ENCODE measurements around the gene DMBX1. TPM values are rescaled to one million over a fixed set of nuclear protein-coding genes. Genes with fewer than 3 reads are reported as not detected.

The DMBX1 gene
- total and polyA plus RNA-seq, 2 of the 4 experiments (the other 2 are of a cell fraction): not detected

GRCh38 chr1:46457178-46457577 is 32.5 kb upstream of the DMBX1 start:
- no peak overlapping the region for H4K5ac ChIP-seq (ENCODE audit: low read depth, low read length)
- no peaks in the 10 kb centered on the region for H3K79me1 ChIP-seq (ENCODE audit: low read depth in 1 of 2, low read length in 2 of 2)
- H3K23ac ChIP-seq (ENCODE audit: low read depth, low read length): no peak overlapping the region
- H2BK15ac ChIP-seq (ENCODE audit: low read depth, low read length): no peak overlapping the region
- no peak overlapping the region for H2BK5ac ChIP-seq (ENCODE audit: low read depth, low read length, poor library complexity, severe bottlenecking)
- intact Hi-C loops (cut with micrococcal nuclease) (no loop called here), dilution Hi-C loops (cut with HindIII; ENCODE audit: low sequenced_read_pairs, unreplicated experiment) (no loop called here), in situ Hi-C loops (cut with MboI; ENCODE audit: low sequenced_read_pairs) (no loop called here)
- H2BK20ac ChIP-seq (ENCODE audit: low read depth, low read length): no peak overlapping the region
- DNase-seq (no peak), ATAC-seq (ENCODE audit: low read depth) (no peak)
- H3K9me1 ChIP-seq (ENCODE audit: insufficient read depth, low read length): no peaks in the 10 kb centered on the region; the same call in 1 of the 2 replicates
- H4K20me1 ChIP-seq (ENCODE audit: insufficient read depth, low read length): no peaks in the 10 kb centered on the region
- H3K4me2 ChIP-seq (ENCODE audit: low read depth, low read length): no peak overlapping the region
- H3K14ac ChIP-seq (replicated peaks; ENCODE audit: low read depth, low read length): no peak overlapping the region
- no peaks in the 10 kb centered on the region for H3K36me3 ChIP-seq (ENCODE audit: control insufficient read depth, insufficient read depth, low read length)
- H3K9me3 ChIP-seq (ENCODE audit: control insufficient read depth, insufficient read depth, low read length): no peaks in the 10 kb centered on the region
- ChIA-PET POLR2A (ENCODE audit: unreplicated experiment) (no interaction called here), CTCF (no interaction called here)
- TF ChIP-seq BHLHE40 (IDR thresholded peaks at IDR 0.05; ENCODE audit: low read depth, low read length): no peak
- no TSS peak for BruUV-seq (replicated peaks)
- H2AK9ac ChIP-seq (replicated peaks; ENCODE audit: low read depth, low read length, poor library complexity): no peak overlapping the region
- H2AK5ac ChIP-seq (ENCODE audit: low read depth, low read length): no peak overlapping the region
- no peak overlapping the region for H3K4me3 ChIP-seq (ENCODE audit: insufficient read depth, low read depth, low read length)
- peaks cover 81% of the 10 kb centered on the region for H3K27me3 ChIP-seq (ENCODE audit: control insufficient read depth, insufficient read depth, low read length)
- no peaks in the 10 kb centered on the region for H3K4me1 ChIP-seq (ENCODE audit: control insufficient read depth, insufficient read depth, low read length)
- no peak overlapping the region for H4K8ac ChIP-seq (ENCODE audit: low read depth in 2 of 2, low read length in 2 of 2)
- no peak overlapping the region for H3K56ac ChIP-seq (ENCODE audit: extremely low read depth, insufficient read depth, low read length)
- no peak overlapping the region for H3K18ac ChIP-seq (ENCODE audit: low read depth, low read length)
- no peak overlapping the region for H2BK120ac ChIP-seq (ENCODE audit: low read depth, low read length)
- WGBS, 2 experiments (ENCODE audit: extremely low coverage in 2 of 2, insufficient read length in 1 of 2): no CpG with 5 or more reads among the region's 6 CpGs
- H4K91ac ChIP-seq (ENCODE audit: insufficient read depth, low read depth, low read length): no peak overlapping the region
- H2AFZ ChIP-seq (replicated peaks; ENCODE audit: low read length, poor library complexity): no peak overlapping the region
- no peak overlapping the region for H3K4ac ChIP-seq (ENCODE audit: low read depth, low read length)
- no peak overlapping the region for H3K27ac ChIP-seq (ENCODE audit: insufficient read depth, low read length)
- H3K9ac ChIP-seq (ENCODE audit: low read depth, low read length): no peak overlapping the region
